ENCODE data around the gene GPR3.

DNA sequence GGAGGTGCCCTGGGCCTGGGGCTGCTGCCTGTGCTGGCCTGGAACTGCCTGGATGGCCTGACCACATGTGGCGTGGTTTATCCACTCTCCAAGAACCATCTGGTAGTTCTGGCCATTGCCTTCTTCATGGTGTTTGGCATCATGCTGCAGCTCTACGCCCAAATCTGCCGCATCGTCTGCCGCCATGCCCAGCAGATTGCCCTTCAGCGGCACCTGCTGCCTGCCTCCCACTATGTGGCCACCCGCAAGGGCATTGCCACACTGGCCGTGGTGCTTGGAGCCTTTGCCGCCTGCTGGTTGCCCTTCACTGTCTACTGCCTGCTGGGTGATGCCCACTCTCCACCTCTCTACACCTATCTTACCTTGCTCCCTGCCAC, 1.8 kb downstream of the GPR3 start:
- TF ChIP-seq, protein P1, sequence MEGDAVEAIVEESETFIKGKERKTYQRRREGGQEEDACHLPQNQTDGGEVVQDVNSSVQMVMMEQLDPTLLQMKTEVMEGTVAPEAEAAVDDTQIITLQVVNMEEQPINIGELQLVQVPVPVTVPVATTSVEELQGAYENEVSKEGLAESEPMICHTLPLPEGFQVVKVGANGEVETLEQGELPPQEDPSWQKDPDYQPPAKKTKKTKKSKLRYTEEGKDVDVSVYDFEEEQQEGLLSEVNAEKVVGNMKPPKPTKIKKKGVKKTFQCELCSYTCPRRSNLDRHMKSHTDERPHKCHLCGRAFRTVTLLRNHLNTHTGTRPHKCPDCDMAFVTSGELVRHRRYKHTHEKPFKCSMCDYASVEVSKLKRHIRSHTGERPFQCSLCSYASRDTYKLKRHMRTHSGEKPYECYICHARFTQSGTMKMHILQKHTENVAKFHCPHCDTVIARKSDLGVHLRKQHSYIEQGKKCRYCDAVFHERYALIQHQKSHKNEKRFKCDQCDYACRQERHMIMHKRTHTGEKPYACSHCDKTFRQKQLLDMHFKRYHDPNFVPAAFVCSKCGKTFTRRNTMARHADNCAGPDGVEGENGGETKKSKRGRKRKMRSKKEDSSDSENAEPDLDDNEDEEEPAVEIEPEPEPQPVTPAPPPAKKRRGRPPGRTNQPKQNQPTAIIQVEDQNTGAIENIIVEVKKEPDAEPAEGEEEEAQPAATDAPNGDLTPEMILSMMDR (IDR thresholded peaks at IDR 0.05; ENCODE audit: borderline replicate concordance, extremely low read depth, low read length, poor library complexity, severe bottlenecking), result no peak
- no peak for TF ChIP-seq EZH2 (IDR thresholded peaks at IDR 0.05; ENCODE audit: borderline replicate concordance, low read depth, low read length, severe bottlenecking)
